Thyroid gland (tissue), 4 donors: Measurements from ENCODE around the gene GALR2.
A peak's percentile ranks its signal among the peaks of the same experiment; 100 is the strongest.

Source experiments
- POLR2A ChIP-seq, 2 donors: fragments of 450-650 bp; IDR thresholded peaks; one replicate each; pipeline ENCODE4 v1.6.1; 2017; ENCODE audit warnings: antibody characterized with exemption in 2 of 2, mild to moderate bottlenecking in 2 of 2, moderate library complexity in 1 of 2
- TF ChIP-seq, protein P1 (sequence below), 6 experiments: fragments of 200-600 bp in 3 of 6; fragments of 450-650 bp in 3 of 6; sonication (generic) in 3 of 6; IDR thresholded peaks; one replicate each; pipeline ENCODE4 v1.5.1; 2016 to 2019; ENCODE audit warnings: antibody characterized with exemption in 6 of 6, mild to moderate bottlenecking in 2 of 6, inconsistent platforms in 1 of 6, moderate library complexity in 1 of 6

DNA sequence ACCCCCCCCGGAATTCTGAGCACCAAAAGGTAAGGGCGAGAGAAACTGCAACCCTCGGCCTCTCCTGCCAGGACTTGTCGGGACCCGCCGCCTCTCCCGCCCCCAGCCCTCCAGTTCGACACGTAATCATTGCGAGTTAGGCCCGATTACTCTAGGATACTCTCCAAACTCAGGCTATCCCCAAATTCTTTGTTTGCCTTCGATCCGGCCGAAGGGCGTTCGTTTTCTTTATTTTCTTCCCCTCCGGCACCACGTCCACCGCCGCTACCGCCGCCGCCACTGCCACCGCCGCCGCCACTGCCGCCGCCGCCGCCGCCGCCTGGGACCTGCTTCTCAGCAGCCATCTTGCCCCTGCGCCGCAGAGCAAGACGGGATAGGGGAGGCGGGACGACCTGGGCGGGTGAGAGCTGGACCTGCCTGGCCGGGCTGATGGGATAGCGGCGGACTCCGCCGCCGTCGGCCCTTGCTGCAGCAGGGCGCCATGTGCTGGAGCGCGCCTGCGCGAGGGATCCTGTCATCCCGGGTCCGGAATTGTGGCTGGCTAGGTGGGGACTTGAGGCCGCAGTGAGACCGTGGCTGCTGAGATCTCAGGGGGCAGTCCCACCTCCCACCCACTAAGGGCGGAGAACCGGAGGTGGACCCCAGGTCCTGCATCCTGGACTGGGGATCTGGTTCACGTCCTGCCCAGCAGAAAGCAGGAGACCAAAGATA, 2.3 kb upstream of the GALR2 start, which contains the start of gene SRP68:
- TF ChIP-seq, protein P1, sequence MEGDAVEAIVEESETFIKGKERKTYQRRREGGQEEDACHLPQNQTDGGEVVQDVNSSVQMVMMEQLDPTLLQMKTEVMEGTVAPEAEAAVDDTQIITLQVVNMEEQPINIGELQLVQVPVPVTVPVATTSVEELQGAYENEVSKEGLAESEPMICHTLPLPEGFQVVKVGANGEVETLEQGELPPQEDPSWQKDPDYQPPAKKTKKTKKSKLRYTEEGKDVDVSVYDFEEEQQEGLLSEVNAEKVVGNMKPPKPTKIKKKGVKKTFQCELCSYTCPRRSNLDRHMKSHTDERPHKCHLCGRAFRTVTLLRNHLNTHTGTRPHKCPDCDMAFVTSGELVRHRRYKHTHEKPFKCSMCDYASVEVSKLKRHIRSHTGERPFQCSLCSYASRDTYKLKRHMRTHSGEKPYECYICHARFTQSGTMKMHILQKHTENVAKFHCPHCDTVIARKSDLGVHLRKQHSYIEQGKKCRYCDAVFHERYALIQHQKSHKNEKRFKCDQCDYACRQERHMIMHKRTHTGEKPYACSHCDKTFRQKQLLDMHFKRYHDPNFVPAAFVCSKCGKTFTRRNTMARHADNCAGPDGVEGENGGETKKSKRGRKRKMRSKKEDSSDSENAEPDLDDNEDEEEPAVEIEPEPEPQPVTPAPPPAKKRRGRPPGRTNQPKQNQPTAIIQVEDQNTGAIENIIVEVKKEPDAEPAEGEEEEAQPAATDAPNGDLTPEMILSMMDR (IDR thresholded peaks at IDR 0.05), result no peak
- peak in 1 of 2 donors; percentile 77 for TF ChIP-seq POLR2A (IDR thresholded peaks at IDR 0.05)
